T-helper 9 cell (primary cell): ENCODE measurements around the gene FAAH.

ENCODE experiments used
- DNase-seq: peaks from one replicate; pipeline ENCODE4 v3.0.0-alpha.2; 2020

The FAAH gene

GRCh38 chr1:46451948-46452930 is 58.1 kb downstream of the FAAH start:
- no peak for DNase-seq

GRCh38 chr1:46452931-46453325 is 58.8 kb downstream of the FAAH start:
- DNase-seq: no peak

GRCh38 chr1:46453449-46453848 is 59.3 kb downstream of the FAAH start:
- DNase-seq: no peak

- DNase-seq: no peak
These were observed 61.8 kb downstream of the FAAH start for GRCh38 chr1:46455951-46456350.

GRCh38 chr1:46456411-46456963 is 62.4 kb downstream of the FAAH start:
- no peak for DNase-seq

GRCh38 chr1:46457178-46457577 is 63.1 kb downstream of the FAAH start:
- no peak for DNase-seq

- no peak for DNase-seq
These were observed 64.1 kb downstream of the FAAH start for GRCh38 chr1:46458190-46458589.

- DNase-seq: no peak
These were observed 64.7 kb downstream of the FAAH start for GRCh38 chr1:46458846-46459245.

- no peak for DNase-seq
These were observed 65.2 kb downstream of the FAAH start for GRCh38 chr1:46459315-46459714.

GRCh38 chr1:46461017-46461808 is 67.1 kb downstream of the FAAH start:
- DNase-seq: no peak

GRCh38 chr1:46461809-46462448 is 67.8 kb downstream of the FAAH start:
- no peak for DNase-seq
